Stimulated activated CD4-positive, alpha-beta T cell treated with anti-CD3 and anti-CD28 coated beads, Interleukin-1b, Interleukin-23, amount 100 ng/mL, for 4 hours (primary cell): ENCODE data around the gene NAT14.
"Not testable (repeated sequence)": the region's sequence is repeated elsewhere in the genome, so short reads cannot be mapped to it uniquely, and the experiment has no call there.

ENCODE experiments used
- DNase-seq, 2 donors: peaks; one replicate each; pipeline ENCODE4 v3.0.0-alpha.2; 2020; ENCODE audit warnings: low read depth in 2 of 2

NAT14 gene

GRCh38 chr19:55502197-55502952 lies 17.4 kb downstream of the NAT14 start:
- no peak for DNase-seq

- DNase-seq, result no peak
Measured at GRCh38 chr19:55503157-55503501, 18.1 kb downstream of the NAT14 start.

GRCh38 chr19:55503502-55504251 lies 18.7 kb downstream of the NAT14 start:
- DNase-seq, result peak; percentile 93 to 94

- DNase-seq, result no peak
Measured at GRCh38 chr19:55504252-55504603, 19.2 kb downstream of the NAT14 start.

GRCh38 chr19:55504981-55505380 lies 20.0 kb downstream of the NAT14 start:
- DNase-seq, result no peak

GRCh38 chr19:55508120-55508519 lies 23.1 kb downstream of the NAT14 start:
- no peak for DNase-seq

GRCh38 chr19:55516878-55517620 lies 32.1 kb downstream of the NAT14 start:
- peak; percentile 87 to 91 for DNase-seq

GRCh38 chr19:55519451-55520311 lies 34.7 kb downstream of the NAT14 start:
- DNase-seq, result no peak

GRCh38 chr19:55520691-55521292 lies 35.8 kb downstream of the NAT14 start:
- no peak for DNase-seq

- DNase-seq, result no peak
Measured at GRCh38 chr19:55525289-55526101, 40.5 kb downstream of the NAT14 start.

GRCh38 chr19:55526216-55527196 lies 41.5 kb downstream of the NAT14 start:
- DNase-seq, result no peak

GRCh38 chr19:55527197-55528029 lies 42.4 kb downstream of the NAT14 start:
- DNase-seq, result no peak

- no peak for DNase-seq
Measured at GRCh38 chr19:55528030-55528803, 43.2 kb downstream of the NAT14 start.

GRCh38 chr19:55529636-55530234 lies 44.7 kb downstream of the NAT14 start:
- DNase-seq, result no peak

- DNase-seq, result no peak
Measured at GRCh38 chr19:55530996-55531395, 46.0 kb downstream of the NAT14 start.

GRCh38 chr19:55534280-55534679 lies 49.3 kb downstream of the NAT14 start:
- not testable (repeated sequence) for DNase-seq
